ENCODE data around the gene FEV.
"Not testable (repeated sequence)": the region's sequence is repeated elsewhere in the genome, so short reads cannot be mapped to it uniquely, and the experiment has no call there.

The FEV gene

GRCh38 chr2:218946621-218947020, 38.4 kb downstream of the FEV start:
- H3K27ac ChIP-seq: no peak overlapping the region
- TF ChIP-seq CTCF (conservative IDR thresholded peaks at IDR 0.05): no peak

GRCh38 chr2:218944759-218945404, 40.1 kb downstream of the FEV start:
- TF ChIP-seq CTCF (conservative IDR thresholded peaks at IDR 0.05): no peak
- H3K27ac ChIP-seq: no peak overlapping the region

GRCh38 chr2:218931751-218932150, 53.2 kb downstream of the FEV start:
- not testable (repeated sequence) for H3K27ac ChIP-seq

Measured in VCaP (cell line).